ENCODE data around the gene ELOB.

Gene ELOB

GRCh38 chr16:2749936-2750335, 27.1 kb downstream of the ELOB start:
- no peak for FAIRE-seq
- no peak for DNase-seq (ENCODE audit: insufficient read length)
- TF ChIP-seq POLR2A (IDR thresholded peaks at IDR 0.05; ENCODE audit: low read depth, low read length) (no peak), POLR2AphosphoS5 (IDR thresholded peaks at IDR 0.05; ENCODE audit: low read depth, low read length) (no peak), TAF1 (IDR thresholded peaks at IDR 0.05; ENCODE audit: borderline replicate concordance, low read depth, low read length) (no peak)

GRCh38 chr16:2749476-2749875, 27.6 kb downstream of the ELOB start:
- DNase-seq (ENCODE audit: insufficient read length) = no peak
- FAIRE-seq = no peak
- TF ChIP-seq TAF1 (IDR thresholded peaks at IDR 0.05; ENCODE audit: borderline replicate concordance, low read depth, low read length) (no peak), POLR2A (IDR thresholded peaks at IDR 0.05; ENCODE audit: low read depth, low read length) (no peak), POLR2AphosphoS5 (IDR thresholded peaks at IDR 0.05; ENCODE audit: low read depth, low read length) (no peak)

GRCh38 chr16:2748757-2749455, 28.2 kb downstream of the ELOB start:
- TF ChIP-seq POLR2AphosphoS5 (IDR thresholded peaks at IDR 0.05; ENCODE audit: low read depth, low read length) = no peak
- no peak for TF ChIP-seq TAF1 (IDR thresholded peaks at IDR 0.05; ENCODE audit: borderline replicate concordance, low read depth, low read length)
- no peak for TF ChIP-seq POLR2A (IDR thresholded peaks at IDR 0.05; ENCODE audit: low read depth, low read length)
- FAIRE-seq = no peak
- DNase-seq (ENCODE audit: insufficient read length) = no peak

- TF ChIP-seq POLR2A (IDR thresholded peaks at IDR 0.05; ENCODE audit: low read depth, low read length) (no peak), TAF1 (IDR thresholded peaks at IDR 0.05; ENCODE audit: borderline replicate concordance, low read depth, low read length) (no peak), POLR2AphosphoS5 (IDR thresholded peaks at IDR 0.05; ENCODE audit: low read depth, low read length) (no peak)
Measured at GRCh38 chr16:2745961-2746360, 31.1 kb downstream of the ELOB start.

GRCh38 chr16:2745116-2745890, 31.8 kb downstream of the ELOB start:
- TF ChIP-seq POLR2A (IDR thresholded peaks at IDR 0.05; ENCODE audit: low read depth, low read length) (no peak), TAF1 (IDR thresholded peaks at IDR 0.05; ENCODE audit: borderline replicate concordance, low read depth, low read length) (no peak), POLR2AphosphoS5 (IDR thresholded peaks at IDR 0.05; ENCODE audit: low read depth, low read length) (no peak)

More at GRCh38 chr16:2745961-2746360, 31.1 kb downstream of the ELOB start:
- FAIRE-seq (no peak), DNase-seq (ENCODE audit: insufficient read length) (no peak)

GRCh38 chr16:2744711-2745110, 32.4 kb downstream of the ELOB start:
- no peak for FAIRE-seq
- TF ChIP-seq POLR2A (IDR thresholded peaks at IDR 0.05; ENCODE audit: low read depth, low read length) (no peak), TAF1 (IDR thresholded peaks at IDR 0.05; ENCODE audit: borderline replicate concordance, low read depth, low read length) (no peak), POLR2AphosphoS5 (IDR thresholded peaks at IDR 0.05; ENCODE audit: low read depth, low read length) (no peak)
- DNase-seq (ENCODE audit: insufficient read length) = no peak

More at GRCh38 chr16:2745116-2745890, 31.8 kb downstream of the ELOB start:
- no peak for FAIRE-seq
- no peak for DNase-seq (ENCODE audit: insufficient read length)

GRCh38 chr16:2743007-2743810, 33.9 kb downstream of the ELOB start:
- TF ChIP-seq POLR2A (IDR thresholded peaks at IDR 0.05; ENCODE audit: low read depth, low read length) = no peak
- TF ChIP-seq TAF1 (IDR thresholded peaks at IDR 0.05; ENCODE audit: borderline replicate concordance, low read depth, low read length) = no peak
- no peak for TF ChIP-seq POLR2AphosphoS5 (IDR thresholded peaks at IDR 0.05; ENCODE audit: low read depth, low read length)
- DNase-seq (ENCODE audit: insufficient read length) = no peak
- FAIRE-seq = no peak

- no peak for DNase-seq (ENCODE audit: insufficient read length)
Measured at GRCh38 chr16:2742323-2743006, 34.6 kb downstream of the ELOB start.

GRCh38 chr16:2741168-2741567, 35.9 kb downstream of the ELOB start:
- FAIRE-seq (no peak), DNase-seq (ENCODE audit: insufficient read length) (no peak)
- TF ChIP-seq POLR2A (IDR thresholded peaks at IDR 0.05; ENCODE audit: low read depth, low read length) = no peak
- no peak for TF ChIP-seq TAF1 (IDR thresholded peaks at IDR 0.05; ENCODE audit: borderline replicate concordance, low read depth, low read length)

More at GRCh38 chr16:2742323-2743006, 34.6 kb downstream of the ELOB start:
- FAIRE-seq = no peak
- TF ChIP-seq POLR2A (IDR thresholded peaks at IDR 0.05; ENCODE audit: low read depth, low read length) (no peak), TAF1 (IDR thresholded peaks at IDR 0.05; ENCODE audit: borderline replicate concordance, low read depth, low read length) (no peak), POLR2AphosphoS5 (IDR thresholded peaks at IDR 0.05; ENCODE audit: low read depth, low read length) (no peak)

- TF ChIP-seq TAF1 (IDR thresholded peaks at IDR 0.05; ENCODE audit: borderline replicate concordance, low read depth, low read length) (no peak), POLR2AphosphoS5 (IDR thresholded peaks at IDR 0.05; ENCODE audit: low read depth, low read length) (no peak), POLR2A (IDR thresholded peaks at IDR 0.05; ENCODE audit: low read depth, low read length) (no peak)
- DNase-seq (ENCODE audit: insufficient read length) = no peak
- FAIRE-seq = no peak
Measured at GRCh38 chr16:2740476-2740875, 36.6 kb downstream of the ELOB start.
